OCI-LY7 (cell line): ENCODE results near the gene NOS3.

Experiments used
- EZH2phosphoT487 ChIP-seq: fragments of 200-600 bp; sonication (generic); IDR thresholded peaks from 2 replicates; pipeline ENCODE4 v1.6.1; 2018; ENCODE audit warnings: low read depth, borderline replicate concordance, mild to moderate bottlenecking, mixed run types, antibody characterized with exemption, low read length, moderate library complexity, mixed read lengths
- TF ChIP-seq, protein P1 (sequence below): fragments of 200-600 bp; sonication (generic); conservative IDR thresholded peaks from 2 replicates; pipeline ENCODE4 v1.5.1; 2014; ENCODE audit warnings: mild to moderate bottlenecking, antibody characterized with exemption, low read length, moderate library complexity, mixed read lengths

DNA sequence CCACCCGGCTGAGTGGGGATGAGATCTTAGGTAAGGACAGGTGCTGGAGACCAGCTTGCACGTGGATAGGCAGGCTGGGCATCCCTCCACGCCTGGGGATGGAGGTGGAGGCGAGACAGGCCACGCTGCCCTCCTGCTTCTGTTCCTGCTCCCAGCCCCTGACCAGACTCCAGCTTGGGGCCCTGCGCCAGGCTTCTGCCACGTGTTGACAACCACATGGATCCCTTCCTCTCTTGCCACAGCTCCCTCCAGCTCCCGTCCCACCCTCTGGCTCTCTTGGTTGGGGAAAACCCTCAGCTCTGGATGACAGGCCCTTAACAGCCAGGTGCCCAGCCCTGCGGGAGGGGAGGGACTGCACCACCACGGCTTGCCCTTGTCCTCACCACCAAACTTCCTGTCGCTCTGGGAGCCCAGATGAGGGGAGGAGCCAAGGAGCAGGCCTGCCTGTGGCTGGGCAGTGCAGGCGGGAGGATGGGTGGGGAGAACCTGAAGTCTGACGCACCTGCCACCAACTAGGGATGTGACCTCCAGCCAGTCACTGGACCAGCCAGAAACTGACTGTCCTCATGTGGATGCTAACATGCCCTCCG, 48.7 kb upstream of the NOS3 start:
- TF ChIP-seq, protein P1, sequence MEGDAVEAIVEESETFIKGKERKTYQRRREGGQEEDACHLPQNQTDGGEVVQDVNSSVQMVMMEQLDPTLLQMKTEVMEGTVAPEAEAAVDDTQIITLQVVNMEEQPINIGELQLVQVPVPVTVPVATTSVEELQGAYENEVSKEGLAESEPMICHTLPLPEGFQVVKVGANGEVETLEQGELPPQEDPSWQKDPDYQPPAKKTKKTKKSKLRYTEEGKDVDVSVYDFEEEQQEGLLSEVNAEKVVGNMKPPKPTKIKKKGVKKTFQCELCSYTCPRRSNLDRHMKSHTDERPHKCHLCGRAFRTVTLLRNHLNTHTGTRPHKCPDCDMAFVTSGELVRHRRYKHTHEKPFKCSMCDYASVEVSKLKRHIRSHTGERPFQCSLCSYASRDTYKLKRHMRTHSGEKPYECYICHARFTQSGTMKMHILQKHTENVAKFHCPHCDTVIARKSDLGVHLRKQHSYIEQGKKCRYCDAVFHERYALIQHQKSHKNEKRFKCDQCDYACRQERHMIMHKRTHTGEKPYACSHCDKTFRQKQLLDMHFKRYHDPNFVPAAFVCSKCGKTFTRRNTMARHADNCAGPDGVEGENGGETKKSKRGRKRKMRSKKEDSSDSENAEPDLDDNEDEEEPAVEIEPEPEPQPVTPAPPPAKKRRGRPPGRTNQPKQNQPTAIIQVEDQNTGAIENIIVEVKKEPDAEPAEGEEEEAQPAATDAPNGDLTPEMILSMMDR, result no peak
- no peak for TF ChIP-seq EZH2phosphoT487
